Activated CD8-positive, alpha-beta T cell treated with anti-CD3 and anti-CD28 coated beads for 36 hours (primary cell): ENCODE measurements around the gene EPB41L2. TPM values are rescaled to one million over a fixed set of nuclear protein-coding genes. Genes with fewer than 3 reads are reported as not detected.

Experiments
- ATAC-seq: fragments of 200-7000 bp; cut with Tn5 transposase; one replicate; pipeline ENCODE4 v1.10.0; 2021; ENCODE audit warnings: mild to moderate bottlenecking, moderate library complexity
- CTCF ChIA-PET: fragments of 350-600 bp; sonication (Branson Sonifier 250); formaldehyde crosslinking; loops from one replicate; lab custom pipeline; 2021; ENCODE audit warnings: antibody characterized with exemption; lab: Charles Lee
- POLR2A ChIA-PET: fragments of 350-600 bp; sonication (Branson Sonifier 250); formaldehyde crosslinking; loops from one replicate; lab custom pipeline; 2021; ENCODE audit warnings: antibody characterized with exemption; lab: Charles Lee
- DNase-seq: peaks from one replicate; pipeline ENCODE4 v3.0.0-alpha.2; 2020
- H3K27ac Mint-ChIP-seq: one replicate; pipeline ENCODE4 v1.8.0; 2021; ENCODE audit warnings: mild to moderate bottlenecking, mixed read lengths
- H3K27me3 Mint-ChIP-seq: one replicate; pipeline ENCODE4 v1.8.0; 2021; ENCODE audit warnings: mixed read lengths
- H3K36me3 Mint-ChIP-seq: one replicate; pipeline ENCODE4 v1.8.0; 2021; ENCODE audit warnings: low read depth, mixed read lengths
- H3K4me1 Mint-ChIP-seq: one replicate; pipeline ENCODE4 v1.8.0; 2021; ENCODE audit warnings: low read depth, mixed read lengths
- H3K4me3 Mint-ChIP-seq: one replicate; pipeline ENCODE4 v1.8.0; 2021; ENCODE audit warnings: mild to moderate bottlenecking, moderate library complexity, mixed read lengths
- H3K9me3 Mint-ChIP-seq: one replicate; pipeline ENCODE4 v1.8.0; 2021; ENCODE audit warnings: mixed read lengths
- intact Hi-C: fragments of 100-400 bp; cut with micrococcal nuclease; formaldehyde crosslinking; loops from one replicate; pipeline ENCODE4 v1.10.0; 2022
- total RNA-seq, 2 experiments: library from RNA; stranded (reverse); gene quantifications; one replicate each; pipeline ENCODE4 v1.2.3, GENCODE V29; 2021
- TF ChIP-seq, protein P1 (sequence below): fragments of 200-600 bp; IDR thresholded peaks from one replicate; pipeline ENCODE4 v1.8.0; 2022; ENCODE audit warnings: antibody characterized with exemption, mild to moderate bottlenecking

Gene EPB41L2
- total RNA-seq, 2 experiments from 2014 or later: 30.6 to 33.3 TPM

- ChIA-PET POLR2A (interaction anchor here (0.6 to 1.0 kb wide), 2 partner anchors 18 to 590 kb away, joined by 3 read pairs; no protein-coding TSS in a partner anchor), CTCF (interaction anchor here (1.5 kb wide), 1 partner anchor 21 kb away, joined by 5 read pairs; no protein-coding TSS in a partner anchor)
- H3K27ac Mint-ChIP-seq: no peak overlapping the region
- no peak overlapping the region for H3K4me3 Mint-ChIP-seq
- no peak for ATAC-seq
- intact Hi-C loops: no loop called here
- H3K36me3 Mint-ChIP-seq: no peaks in the 10 kb centered on the region
- peaks cover 3% of the 10 kb centered on the region for H3K4me1 Mint-ChIP-seq
- DNase-seq: no peak
- H3K27me3 Mint-ChIP-seq: no peaks in the 10 kb centered on the region
- TF ChIP-seq, protein P1, sequence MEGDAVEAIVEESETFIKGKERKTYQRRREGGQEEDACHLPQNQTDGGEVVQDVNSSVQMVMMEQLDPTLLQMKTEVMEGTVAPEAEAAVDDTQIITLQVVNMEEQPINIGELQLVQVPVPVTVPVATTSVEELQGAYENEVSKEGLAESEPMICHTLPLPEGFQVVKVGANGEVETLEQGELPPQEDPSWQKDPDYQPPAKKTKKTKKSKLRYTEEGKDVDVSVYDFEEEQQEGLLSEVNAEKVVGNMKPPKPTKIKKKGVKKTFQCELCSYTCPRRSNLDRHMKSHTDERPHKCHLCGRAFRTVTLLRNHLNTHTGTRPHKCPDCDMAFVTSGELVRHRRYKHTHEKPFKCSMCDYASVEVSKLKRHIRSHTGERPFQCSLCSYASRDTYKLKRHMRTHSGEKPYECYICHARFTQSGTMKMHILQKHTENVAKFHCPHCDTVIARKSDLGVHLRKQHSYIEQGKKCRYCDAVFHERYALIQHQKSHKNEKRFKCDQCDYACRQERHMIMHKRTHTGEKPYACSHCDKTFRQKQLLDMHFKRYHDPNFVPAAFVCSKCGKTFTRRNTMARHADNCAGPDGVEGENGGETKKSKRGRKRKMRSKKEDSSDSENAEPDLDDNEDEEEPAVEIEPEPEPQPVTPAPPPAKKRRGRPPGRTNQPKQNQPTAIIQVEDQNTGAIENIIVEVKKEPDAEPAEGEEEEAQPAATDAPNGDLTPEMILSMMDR: no peak
- H3K9me3 Mint-ChIP-seq: peaks cover 3% of the 10 kb centered on the region
These were observed 212.0 kb downstream of the EPB41L2 start for GRCh38 chr6:130851026-130851425.

DNA sequence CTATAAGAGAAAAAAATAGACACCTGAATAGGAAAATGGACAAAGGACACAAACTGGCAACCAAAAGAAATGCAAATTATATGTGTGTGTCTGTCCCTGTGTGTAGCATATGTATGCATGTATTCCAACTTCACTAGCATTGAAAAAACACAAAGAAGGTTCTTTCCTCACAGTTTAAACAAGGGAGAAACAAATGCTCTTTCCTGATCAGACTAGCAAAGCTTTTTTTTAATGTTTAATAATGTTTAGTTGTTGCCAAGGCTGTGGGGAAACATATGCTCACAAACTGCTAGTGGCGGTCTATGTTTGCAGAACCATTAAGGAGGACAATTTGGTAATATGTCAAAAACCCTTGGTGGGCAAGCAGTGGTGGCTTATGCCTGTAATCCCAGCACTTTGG, 213.5 kb downstream of the EPB41L2 start:
- H3K9me3 Mint-ChIP-seq: peaks cover 1% of the 10 kb centered on the region
- H3K27ac Mint-ChIP-seq: no peak overlapping the region
- CTCF ChIA-PET: no interaction called here
- no peaks in the 10 kb centered on the region for H3K36me3 Mint-ChIP-seq
- POLR2A ChIA-PET: no interaction called here
- DNase-seq (no peak), ATAC-seq (no peak)
- H3K4me1 Mint-ChIP-seq: peaks cover 3% of the 10 kb centered on the region
- TF ChIP-seq, protein P1: no peak
- H3K4me3 Mint-ChIP-seq: no peak overlapping the region
- intact Hi-C loops: no loop called here
- H3K27me3 Mint-ChIP-seq: no peaks in the 10 kb centered on the region

- ChIA-PET POLR2A (no interaction called here), CTCF (no interaction called here)
- intact Hi-C loops: no loop called here
- TF ChIP-seq, protein P1: no peak
- no peaks in the 10 kb centered on the region for H3K36me3 Mint-ChIP-seq
- DNase-seq (peak; percentile 64), ATAC-seq (peak; percentile 100)
- no peaks in the 10 kb centered on the region for H3K9me3 Mint-ChIP-seq
- H3K27ac Mint-ChIP-seq: no peak overlapping the region
- H3K4me1 Mint-ChIP-seq: peaks cover 3% of the 10 kb centered on the region
- no peaks in the 10 kb centered on the region for H3K27me3 Mint-ChIP-seq
- H3K4me3 Mint-ChIP-seq: no peak overlapping the region
These were observed 214.1 kb downstream of the EPB41L2 start for GRCh38 chr6:130848945-130849344.

GRCh38 chr6:130847001-130847910, 215.8 kb downstream of the EPB41L2 start:
- H3K4me3 Mint-ChIP-seq: no peak overlapping the region
- ChIA-PET POLR2A (no interaction called here), CTCF (interaction anchor here (1.0 kb wide), 1 partner anchor 526 kb away, joined by 4 read pairs; no protein-coding TSS in a partner anchor)
- no peaks in the 10 kb centered on the region for H3K9me3 Mint-ChIP-seq
- TF ChIP-seq, protein P1: no peak
- ATAC-seq (no peak), DNase-seq (no peak)
- no peak overlapping the region for H3K27ac Mint-ChIP-seq
- H3K36me3 Mint-ChIP-seq: no peaks in the 10 kb centered on the region
- intact Hi-C loops: no loop called here
- no peaks in the 10 kb centered on the region for H3K27me3 Mint-ChIP-seq
- peaks cover 3% of the 10 kb centered on the region for H3K4me1 Mint-ChIP-seq

- Mint-ChIP-seq H3K27ac (no peak overlapping the region), H3K36me3 (no peaks in the 10 kb centered on the region), H3K27me3 (no peaks in the 10 kb centered on the region), H3K9me3 (no peaks in the 10 kb centered on the region), H3K4me1 (peaks cover 3% of the 10 kb centered on the region), H3K4me3 (no peak overlapping the region)
- intact Hi-C loops: no loop called here
- TF ChIP-seq, protein P1: no peak
- ChIA-PET CTCF (interaction anchor here (1.4 to 1.7 kb wide), 3 partner anchors 146 to 552 kb away, joined by 4 read pairs; no protein-coding TSS in a partner anchor), POLR2A (no interaction called here)
- no peak for ATAC-seq
- DNase-seq: no peak
These were observed 216.5 kb downstream of the EPB41L2 start for GRCh38 chr6:130846501-130846900.
